HPDE6-E6E7 (cell line): ENCODE data around the gene LUZP1.

Experiments used
- DNase-seq: peaks from one replicate; pipeline ENCODE4 v3.0.0; 2011; ENCODE audit warnings: missing footprints; ENCODE audit errors: extremely low spot score

The LUZP1 gene

GRCh38 chr1:23152966-23153684 lies 15.5 kb downstream of the LUZP1 start:
- no peak for DNase-seq

GRCh38 chr1:23150742-23151141 lies 17.9 kb downstream of the LUZP1 start:
- no peak for DNase-seq

GRCh38 chr1:23150125-23150524 lies 18.5 kb downstream of the LUZP1 start:
- no peak for DNase-seq

GRCh38 chr1:23149114-23149513 lies 19.5 kb downstream of the LUZP1 start:
- peak; percentile 21 for DNase-seq

- no peak for DNase-seq
These were observed 20.6 kb downstream of the LUZP1 start for GRCh38 chr1:23148084-23148483.

- DNase-seq, result no peak
These were observed 27.6 kb downstream of the LUZP1 start for GRCh38 chr1:23140940-23141596.

- DNase-seq, result no peak
These were observed 33.4 kb downstream of the LUZP1 start for GRCh38 chr1:23135268-23135667.

GRCh38 chr1:23134055-23134454 lies 34.6 kb downstream of the LUZP1 start:
- no peak for DNase-seq

GRCh38 chr1:23133587-23133986 lies 35.1 kb downstream of the LUZP1 start:
- no peak for DNase-seq

GRCh38 chr1:23132033-23132432 lies 36.6 kb downstream of the LUZP1 start:
- DNase-seq, result no peak

- DNase-seq, result no peak
These were observed 38.8 kb downstream of the LUZP1 start for GRCh38 chr1:23129846-23130245.

- no peak for DNase-seq
These were observed 41.9 kb downstream of the LUZP1 start for GRCh38 chr1:23126801-23127200.

- no peak for DNase-seq
These were observed 42.5 kb downstream of the LUZP1 start for GRCh38 chr1:23126200-23126599.

- no peak for DNase-seq
These were observed 43.2 kb downstream of the LUZP1 start for GRCh38 chr1:23125489-23125888.

GRCh38 chr1:23124259-23125026 lies 44.2 kb downstream of the LUZP1 start:
- DNase-seq, result no peak

GRCh38 chr1:23123528-23123927 lies 45.1 kb downstream of the LUZP1 start:
- DNase-seq, result no peak

- DNase-seq, result no peak
These were observed 45.9 kb downstream of the LUZP1 start for GRCh38 chr1:23122796-23123195.

GRCh38 chr1:23122023-23122748 lies 46.5 kb downstream of the LUZP1 start:
- no peak for DNase-seq

GRCh38 chr1:23120383-23120782 lies 48.3 kb downstream of the LUZP1 start:
- no peak for DNase-seq

GRCh38 chr1:23118957-23119792 lies 49.5 kb downstream of the LUZP1 start:
- no peak for DNase-seq

GRCh38 chr1:23118407-23118806 lies 50.2 kb downstream of the LUZP1 start:
- DNase-seq, result no peak
